HAP-1 (cell line): ENCODE data around the gene SCAPER.
A peak's percentile ranks its signal among the peaks of the same experiment; 100 is the strongest.

Experiments
- DNase-seq, 2 experiments: peaks; one replicate each; pipeline ENCODE4 v3.0.0-alpha.2; 2016 to 2020; ENCODE audit warnings: low spot score in 2 of 2
- H3K27me3 ChIP-seq: fragments of 250-450 bp; sonication (Bioruptor Pico); 2 replicates; pipeline ENCODE4 v1.5.1; 2020; ENCODE audit warnings: low read depth, mild to moderate bottlenecking, moderate library complexity
- H3K36me3 ChIP-seq: fragments of 250-450 bp; sonication (Bioruptor Pico); replicated peaks from 2 replicates; pipeline ENCODE4 v1.5.1; 2020; ENCODE audit warnings: mild to moderate bottlenecking
- H3K4me1 ChIP-seq: fragments of 250-450 bp; sonication (Bioruptor Pico); 2 replicates; pipeline ENCODE4 v1.5.1; 2020; ENCODE audit warnings: mild to moderate bottlenecking
- H3K4me3 ChIP-seq: fragments of 250-450 bp; sonication (Bioruptor Pico); 2 replicates; pipeline ENCODE4 v1.5.1; 2020; ENCODE audit warnings: mild to moderate bottlenecking, moderate library complexity
- H3K9me3 ChIP-seq: fragments of 250-450 bp; sonication (Bioruptor Pico); 2 replicates; pipeline ENCODE4 v1.5.1; 2020; ENCODE audit warnings: mild to moderate bottlenecking, moderate library complexity
- in situ Hi-C: fragments of 300-500 bp; cut with MboI; formaldehyde crosslinking; loops from 3 replicates; pipeline ENCODE4 v1.14.3; 2020; ENCODE audit warnings: low sequenced_read_pairs, inconsistent platforms, mixed read lengths

The SCAPER gene

DNA sequence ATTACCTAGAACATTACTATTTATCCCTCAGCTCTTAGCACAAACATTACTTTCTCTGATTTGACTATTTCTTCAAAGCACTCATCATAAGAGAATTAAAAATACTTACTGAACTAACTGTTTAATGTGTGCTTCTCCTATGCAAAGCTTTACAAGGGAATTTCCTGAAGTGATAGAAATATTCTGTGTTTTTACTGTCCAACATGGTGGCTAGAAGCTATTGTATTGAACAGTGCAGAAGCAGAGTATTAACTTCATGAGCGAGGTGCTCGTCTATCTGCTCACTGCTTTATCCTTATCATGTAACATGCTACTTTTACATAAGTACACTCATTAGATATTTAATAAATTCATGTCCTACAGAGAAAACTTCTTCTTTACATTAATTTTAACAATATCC lies 329.5 kb downstream of the SCAPER start:
- H3K4me3 ChIP-seq: no peak overlapping the region
- in situ Hi-C loops: no loop called here
- H3K36me3 ChIP-seq: no peaks in the 10 kb centered on the region
- H3K4me1 ChIP-seq: no peaks in the 10 kb centered on the region; the same call in 1 of the 2 replicates
- H3K27me3 ChIP-seq: no peaks in the 10 kb centered on the region
- no peaks in the 10 kb centered on the region for H3K9me3 ChIP-seq
- no peak for DNase-seq

DNA sequence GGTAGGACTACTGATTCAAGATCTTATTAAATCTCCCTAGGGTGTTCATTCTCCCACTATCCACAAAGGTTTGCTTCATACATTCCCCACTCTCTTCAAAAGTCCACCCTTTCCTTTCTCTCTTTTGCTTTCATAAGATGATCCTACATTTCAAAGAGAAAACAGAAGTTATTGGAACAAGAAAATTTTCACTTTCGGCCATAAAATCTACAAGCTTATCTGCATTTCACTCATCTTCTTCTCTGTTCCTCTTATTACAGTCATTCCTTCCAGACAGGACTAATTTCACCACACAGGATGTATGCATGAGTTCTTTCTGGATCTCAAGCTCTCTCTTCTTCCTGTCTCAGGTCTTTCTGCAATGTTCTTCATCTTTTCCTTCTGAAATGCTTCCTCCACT lies 329.9 kb downstream of the SCAPER start:
- Histone ChIP-seq H3K4me3 (no peak overlapping the region), H3K9me3 (no peaks in the 10 kb centered on the region), H3K4me1 (no peaks in the 10 kb centered on the region; the same call in 1 of the 2 replicates), H3K36me3 (no peaks in the 10 kb centered on the region), H3K27me3 (no peaks in the 10 kb centered on the region)
- in situ Hi-C loops: no loop called here
- no peak for DNase-seq

DNA sequence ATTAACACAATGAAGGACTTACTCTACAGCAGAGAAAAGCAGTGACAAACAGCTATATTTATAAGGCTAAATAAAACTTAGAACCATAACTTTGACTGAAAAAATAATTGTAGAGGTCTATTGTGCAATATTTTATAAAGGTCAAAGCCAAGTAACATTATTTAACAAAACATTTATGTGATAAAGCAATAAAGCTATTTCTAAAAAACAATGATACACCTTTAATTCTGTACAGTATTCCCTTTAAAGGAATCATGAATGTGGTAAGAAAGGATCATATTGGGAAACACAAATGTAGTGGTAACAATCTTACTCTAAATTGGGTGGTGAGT lies 332.2 kb downstream of the SCAPER start:
- in situ Hi-C loops: no loop called here
- DNase-seq: no peak
- no peak overlapping the region for H3K4me3 ChIP-seq
- H3K36me3 ChIP-seq: no peaks in the 10 kb centered on the region
- no peaks in the 10 kb centered on the region; the same call in 1 of the 2 replicates for H3K4me1 ChIP-seq
- H3K9me3 ChIP-seq: no peaks in the 10 kb centered on the region
- H3K27me3 ChIP-seq: no peaks in the 10 kb centered on the region

DNA sequence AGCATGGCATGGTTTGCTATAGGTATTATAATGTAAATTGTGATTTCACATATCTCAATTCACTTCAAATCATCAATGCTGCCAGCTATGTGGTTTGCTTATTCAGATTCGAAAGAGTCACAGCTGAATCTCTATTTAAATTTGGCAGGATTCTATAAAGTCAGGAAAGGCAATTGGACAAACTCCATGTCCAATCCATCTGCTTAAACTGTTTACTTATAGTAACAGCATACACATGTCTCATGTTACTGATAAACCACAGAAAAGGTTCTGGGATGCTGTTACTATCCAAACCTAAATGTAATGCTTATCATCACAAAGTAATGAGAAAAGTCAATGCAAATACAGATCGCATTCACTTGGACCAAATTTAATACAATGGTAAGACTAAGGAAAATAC lies 338.9 kb downstream of the SCAPER start:
- no peak for DNase-seq
- in situ Hi-C loops: no loop called here

DNA sequence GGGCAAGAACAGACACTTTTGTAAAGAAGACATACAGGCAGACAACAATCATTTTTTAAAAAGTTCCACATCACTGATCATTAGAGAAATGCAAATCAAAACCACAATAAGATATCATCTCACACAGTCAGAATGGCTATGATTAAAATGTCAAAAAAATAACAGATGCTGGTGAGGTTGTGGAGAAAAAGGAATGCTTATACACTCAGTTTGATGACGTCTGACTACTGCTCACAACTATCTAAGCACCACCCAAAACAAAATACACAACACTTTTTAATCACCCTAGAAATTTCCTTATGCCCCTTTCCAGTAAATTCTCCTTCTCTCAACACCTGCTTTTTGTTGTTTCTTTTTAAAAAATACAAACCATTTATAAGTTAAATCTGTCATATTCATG lies 339.8 kb downstream of the SCAPER start:
- no peak for DNase-seq
- H3K4me3 ChIP-seq: no peak overlapping the region
- H3K27me3 ChIP-seq: no peaks in the 10 kb centered on the region
- in situ Hi-C loops: no loop called here
- peaks cover 4% of the 10 kb centered on the region; the same call in 1 of the 2 replicates for H3K4me1 ChIP-seq
- H3K9me3 ChIP-seq: peaks cover 4% of the 10 kb centered on the region; the same call in 1 of the 2 replicates
- H3K36me3 ChIP-seq: no peaks in the 10 kb centered on the region

More for the DNA sequence above, 338.9 kb downstream of the SCAPER start:
- H3K4me3 ChIP-seq: no peak overlapping the region
- H3K9me3 ChIP-seq: peaks cover 4% of the 10 kb centered on the region; the same call in 1 of the 2 replicates
- H3K27me3 ChIP-seq: no peaks in the 10 kb centered on the region
- H3K4me1 ChIP-seq: peaks cover 4% of the 10 kb centered on the region; the same call in 1 of the 2 replicates
- no peaks in the 10 kb centered on the region for H3K36me3 ChIP-seq

DNA sequence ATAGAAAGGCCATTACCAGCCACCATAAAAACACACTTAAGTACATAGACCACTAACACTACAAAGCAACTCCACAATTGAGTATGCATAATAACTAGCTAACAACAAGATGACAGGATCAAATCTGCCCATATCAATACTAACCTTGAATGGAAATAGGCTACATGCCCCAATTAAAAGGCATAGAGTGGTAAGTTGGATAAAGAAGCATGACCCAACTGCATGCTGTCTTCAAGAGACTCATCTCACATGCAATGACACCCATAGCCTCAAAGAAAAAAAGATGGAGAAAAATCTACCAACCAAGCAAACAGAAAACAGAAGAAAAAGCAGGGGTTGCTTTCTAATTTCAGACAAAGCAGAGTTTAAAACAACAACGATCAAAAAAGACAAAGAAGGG lies 349.9 kb downstream of the SCAPER start:
- in situ Hi-C loops: no loop called here

DNA sequence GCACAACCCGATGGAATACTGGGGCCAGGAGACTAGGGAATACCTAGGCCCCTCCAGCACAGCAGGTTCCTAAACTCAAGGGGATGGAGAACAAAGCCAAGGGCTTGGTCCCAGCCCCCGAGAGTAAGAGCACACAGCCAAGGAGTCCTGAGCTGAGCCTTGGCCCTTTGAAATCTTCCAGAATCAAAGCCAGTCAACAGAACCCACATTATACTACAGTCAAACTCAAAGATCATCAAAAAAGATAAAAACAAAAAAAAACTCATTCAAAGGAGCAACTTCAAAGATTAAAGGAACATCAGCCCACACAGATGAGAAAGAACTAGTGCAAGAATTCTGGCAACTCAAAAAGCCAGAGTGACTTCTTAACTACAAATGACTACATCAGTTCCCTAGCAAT lies 351.6 kb downstream of the SCAPER start:
- Histone ChIP-seq H3K27me3 (no peaks in the 10 kb centered on the region), H3K4me3 (no peak overlapping the region), H3K4me1 (0 out of 2 replicates have a peak, but pooled peaks cover 3% of the 10 kb centered on the region), H3K36me3 (no peaks in the 10 kb centered on the region), H3K9me3 (no peaks in the 10 kb centered on the region)
- in situ Hi-C loops: no loop called here
- no peak for DNase-seq

More for the DNA sequence above, 349.9 kb downstream of the SCAPER start:
- Histone ChIP-seq H3K27me3 (no peaks in the 10 kb centered on the region), H3K4me1 (0 out of 2 replicates have a peak, but pooled peaks cover 3% of the 10 kb centered on the region), H3K36me3 (no peaks in the 10 kb centered on the region), H3K4me3 (no peak overlapping the region), H3K9me3 (no peaks in the 10 kb centered on the region)
- no peak for DNase-seq

DNA sequence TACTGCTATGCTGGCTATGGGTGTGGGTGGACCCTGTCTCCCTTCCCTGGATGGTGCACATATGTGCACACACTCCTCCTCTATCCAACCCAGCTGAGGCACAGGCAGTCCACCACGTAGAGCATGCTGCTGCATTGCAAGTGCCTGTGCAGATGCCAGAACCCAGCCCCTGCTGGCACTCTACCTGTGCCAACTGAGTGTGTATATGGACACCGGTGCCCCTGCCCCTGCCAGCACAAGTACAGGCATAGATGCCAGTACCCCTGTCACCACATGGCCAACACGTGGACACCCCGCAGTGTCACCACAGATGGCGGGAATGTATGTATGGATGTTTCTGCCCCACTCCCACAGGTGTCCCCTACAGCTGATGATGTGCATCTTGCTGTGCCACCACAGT lies 352.0 kb downstream of the SCAPER start:
- Histone ChIP-seq H3K27me3 (no peaks in the 10 kb centered on the region), H3K4me1 (0 out of 2 replicates have a peak, but pooled peaks cover 3% of the 10 kb centered on the region), H3K36me3 (no peaks in the 10 kb centered on the region), H3K9me3 (no peaks in the 10 kb centered on the region), H3K4me3 (no peak overlapping the region)
- in situ Hi-C loops: no loop called here
- no peak for DNase-seq

DNA sequence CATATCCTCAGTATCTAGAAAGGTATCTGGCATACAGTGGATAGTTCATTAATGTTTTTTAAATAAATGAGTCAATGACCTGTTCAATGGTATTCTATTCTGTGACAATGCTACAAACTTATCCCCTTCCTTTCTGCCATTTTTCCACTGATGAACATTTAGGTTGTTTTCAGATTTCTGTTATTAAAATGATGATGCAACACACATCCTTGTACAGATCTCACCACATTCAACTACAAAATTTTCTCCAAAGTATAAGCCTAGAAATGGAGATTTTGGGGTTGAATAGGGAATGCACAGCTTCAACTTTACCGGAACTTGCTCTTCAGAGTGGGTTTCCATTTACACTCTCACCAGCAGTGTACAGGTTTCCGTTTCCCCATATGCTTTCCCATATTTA lies 358.3 kb downstream of the SCAPER start:
- no peaks in the 10 kb centered on the region for H3K9me3 ChIP-seq
- no peaks in the 10 kb centered on the region for H3K4me1 ChIP-seq
- DNase-seq: no peak
- no peaks in the 10 kb centered on the region for H3K36me3 ChIP-seq
- H3K27me3 ChIP-seq: no peaks in the 10 kb centered on the region
- H3K4me3 ChIP-seq: no peak overlapping the region
- in situ Hi-C loops: no loop called here

DNA sequence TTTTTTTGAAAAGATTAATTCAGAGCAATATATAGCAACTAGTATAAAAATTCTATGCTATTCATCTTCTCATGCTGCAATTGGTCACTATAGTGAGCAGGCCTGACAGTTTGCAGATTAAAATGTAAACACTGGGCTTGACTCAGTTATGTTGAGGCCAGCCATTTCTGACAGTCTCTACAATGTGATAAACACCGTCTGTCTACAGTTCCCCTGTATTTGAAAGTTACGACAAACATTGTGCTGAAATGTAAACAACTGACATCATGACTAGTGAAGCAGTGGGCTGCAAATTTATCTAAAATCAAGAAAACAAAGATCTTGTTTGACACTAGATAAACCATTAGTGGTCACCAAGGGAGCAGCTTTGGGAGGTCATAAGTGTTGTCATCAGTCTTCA lies 371.1 kb downstream of the SCAPER start:
- Histone ChIP-seq H3K9me3 (no peaks in the 10 kb centered on the region), H3K36me3 (no peaks in the 10 kb centered on the region), H3K27me3 (no peaks in the 10 kb centered on the region), H3K4me3 (no peak overlapping the region), H3K4me1 (peaks cover 10% of the 10 kb centered on the region; the same call in 1 of the 2 replicates)
- in situ Hi-C loops: no loop called here
- no peak for DNase-seq

DNA sequence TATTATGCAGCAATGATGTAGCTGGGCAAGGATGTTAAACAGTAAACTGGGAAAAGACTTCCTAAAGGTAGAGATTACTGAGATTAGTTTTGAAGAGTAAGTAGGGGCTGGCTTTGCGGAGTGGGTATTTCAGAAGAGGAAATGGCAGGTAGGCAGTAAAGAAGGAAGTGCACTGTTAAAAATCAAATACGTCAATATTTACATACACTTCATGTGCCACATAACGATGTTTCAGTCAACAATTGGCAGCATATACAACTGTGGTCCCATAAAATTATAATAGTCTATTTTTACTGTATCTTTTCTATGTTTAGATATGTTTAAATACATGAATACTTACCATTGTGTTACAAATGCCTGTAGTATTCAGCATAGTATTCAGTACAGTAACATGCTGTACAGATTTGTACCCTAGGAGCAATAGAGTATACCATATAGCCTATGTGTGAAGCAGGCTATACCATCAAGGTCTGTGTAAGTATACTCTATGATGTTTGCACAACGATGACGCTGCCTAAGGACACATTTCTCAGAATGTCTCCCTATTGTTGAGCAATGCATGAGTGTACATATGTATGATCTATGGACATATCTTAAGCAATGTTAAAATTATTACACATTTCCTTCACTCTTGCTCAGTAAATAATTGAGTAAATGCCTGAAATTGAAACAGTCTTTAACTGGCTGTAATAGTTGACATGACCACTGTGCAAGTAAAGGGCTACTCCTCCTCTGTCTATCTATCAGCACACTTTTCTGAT lies 371.9 kb downstream of the SCAPER start:
- H3K9me3 ChIP-seq: no peaks in the 10 kb centered on the region
- H3K4me3 ChIP-seq: no peak overlapping the region
- no peaks in the 10 kb centered on the region for H3K36me3 ChIP-seq
- no peak for DNase-seq
- in situ Hi-C loops: no loop called here
- peaks cover 10% of the 10 kb centered on the region; the same call in 1 of the 2 replicates for H3K4me1 ChIP-seq
- H3K27me3 ChIP-seq: no peaks in the 10 kb centered on the region

DNA sequence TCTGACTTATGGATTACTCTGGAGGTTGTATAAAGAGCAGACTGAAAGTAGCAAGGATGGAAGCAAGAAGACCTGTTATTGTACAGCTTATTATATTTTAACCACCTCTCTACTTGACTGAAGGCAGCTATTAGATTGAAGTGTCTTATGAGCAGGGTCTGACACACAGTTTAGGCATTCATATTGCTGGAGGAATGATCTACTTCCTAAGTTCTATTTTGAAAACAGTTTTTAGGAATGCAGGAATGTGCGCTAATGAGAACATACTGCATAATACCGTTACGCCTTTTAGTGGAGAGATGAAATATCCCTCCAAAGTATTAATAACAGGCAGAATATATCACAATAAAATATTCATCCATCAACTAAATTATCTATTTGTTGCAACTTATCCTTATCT lies 375.2 kb downstream of the SCAPER start:
- Histone ChIP-seq H3K4me3 (no peak overlapping the region), H3K4me1 (peaks cover 10% of the 10 kb centered on the region; the same call in 1 of the 2 replicates), H3K36me3 (no peaks in the 10 kb centered on the region), H3K27me3 (no peaks in the 10 kb centered on the region), H3K9me3 (no peaks in the 10 kb centered on the region)
- in situ Hi-C loops: no loop called here
- no peak for DNase-seq

DNA sequence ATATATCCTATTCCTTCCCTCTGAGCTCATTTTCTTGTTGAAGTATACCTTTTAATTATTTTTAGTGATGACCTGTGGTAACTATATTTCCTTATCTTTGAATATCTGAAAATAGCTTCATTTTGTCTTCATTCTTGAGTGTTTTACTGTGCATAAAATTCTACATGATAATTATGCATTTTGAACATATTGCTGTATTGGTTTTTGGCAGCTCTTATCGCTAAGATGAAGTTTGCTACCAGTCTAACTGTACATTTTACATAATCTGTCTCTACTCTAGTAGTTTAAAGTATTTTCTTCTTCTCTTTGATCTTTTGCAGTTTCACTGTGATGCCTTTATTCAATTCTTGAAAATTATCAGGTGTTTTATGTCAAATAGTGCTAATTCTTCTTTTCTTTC lies 379.0 kb downstream of the SCAPER start:
- no peaks in the 10 kb centered on the region for H3K36me3 ChIP-seq
- DNase-seq: no peak
- no peak overlapping the region for H3K4me3 ChIP-seq
- H3K27me3 ChIP-seq: no peaks in the 10 kb centered on the region
- no peaks in the 10 kb centered on the region for H3K4me1 ChIP-seq
- H3K9me3 ChIP-seq: no peaks in the 10 kb centered on the region
- in situ Hi-C loops: no loop called here

DNA sequence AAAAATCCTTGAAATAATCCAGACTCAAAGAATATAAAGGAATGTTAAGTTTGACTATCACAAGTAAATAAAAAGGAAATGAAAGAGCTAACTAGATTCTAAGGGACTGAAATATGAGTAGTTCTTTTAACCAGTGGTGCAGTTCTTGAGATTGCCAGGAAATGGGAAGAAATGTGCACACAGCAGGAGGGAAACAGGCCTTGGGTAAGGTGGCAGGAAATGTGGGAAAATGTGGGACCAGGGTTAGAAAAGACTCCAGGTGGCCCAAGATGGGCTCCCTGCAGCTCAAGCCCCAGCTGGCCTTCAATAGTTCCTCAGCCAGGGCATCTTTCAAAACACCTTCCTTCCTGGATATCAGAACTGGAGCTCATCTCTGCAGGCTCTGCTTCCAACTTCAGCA lies 387.2 kb downstream of the SCAPER start:
- H3K36me3 ChIP-seq: no peaks in the 10 kb centered on the region
- no peaks in the 10 kb centered on the region for H3K27me3 ChIP-seq
- DNase-seq: no peak
- no peak overlapping the region for H3K4me3 ChIP-seq
- in situ Hi-C loops: no loop called here
- no peaks in the 10 kb centered on the region for H3K9me3 ChIP-seq
- peaks cover 13% of the 10 kb centered on the region for H3K4me1 ChIP-seq

DNA sequence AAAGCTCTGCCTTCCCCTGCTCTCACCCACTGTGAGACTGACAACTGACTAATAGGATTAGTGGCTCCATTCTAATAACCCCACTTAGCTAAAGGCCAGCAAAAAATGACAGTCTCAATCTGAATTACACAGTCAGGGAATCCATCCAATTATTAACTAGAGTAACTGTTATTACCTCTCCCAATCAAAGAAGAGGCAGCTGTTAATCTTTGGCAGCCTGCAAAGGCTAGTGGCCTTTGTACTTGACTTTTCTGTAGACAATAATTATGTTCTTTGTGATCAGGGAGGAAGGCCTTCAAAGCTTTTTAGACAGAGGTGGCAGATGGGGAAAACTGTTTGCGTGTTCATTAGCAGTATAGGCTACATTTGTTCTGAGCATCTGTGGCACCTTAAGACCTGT lies 390.9 kb downstream of the SCAPER start:
- no peaks in the 10 kb centered on the region for H3K27me3 ChIP-seq
- DNase-seq: peak; percentile 42 to 95
- H3K36me3 ChIP-seq: no peaks in the 10 kb centered on the region
- H3K9me3 ChIP-seq: no peaks in the 10 kb centered on the region
- in situ Hi-C loops: no loop called here
- peaks cover 13% of the 10 kb centered on the region for H3K4me1 ChIP-seq
- H3K4me3 ChIP-seq: no peak overlapping the region
